Activated T-helper 9 cell treated with anti-CD3 and anti-CD28 coated beads, Interleukin-2, amount 50 U/mL, for 16 hours (primary cell): ENCODE measurements around the gene ZNF587.
A peak's percentile ranks its signal among the peaks of the same experiment; 100 is the strongest.
"Not testable (repeated sequence)": the region's sequence is repeated elsewhere in the genome, so short reads cannot be mapped to it uniquely, and the experiment has no call there.

Experiments used
- DNase-seq: peaks from one replicate; pipeline ENCODE4 v3.0.0-alpha.2; 2020; ENCODE audit warnings: low read depth

ZNF587 gene

DNA sequence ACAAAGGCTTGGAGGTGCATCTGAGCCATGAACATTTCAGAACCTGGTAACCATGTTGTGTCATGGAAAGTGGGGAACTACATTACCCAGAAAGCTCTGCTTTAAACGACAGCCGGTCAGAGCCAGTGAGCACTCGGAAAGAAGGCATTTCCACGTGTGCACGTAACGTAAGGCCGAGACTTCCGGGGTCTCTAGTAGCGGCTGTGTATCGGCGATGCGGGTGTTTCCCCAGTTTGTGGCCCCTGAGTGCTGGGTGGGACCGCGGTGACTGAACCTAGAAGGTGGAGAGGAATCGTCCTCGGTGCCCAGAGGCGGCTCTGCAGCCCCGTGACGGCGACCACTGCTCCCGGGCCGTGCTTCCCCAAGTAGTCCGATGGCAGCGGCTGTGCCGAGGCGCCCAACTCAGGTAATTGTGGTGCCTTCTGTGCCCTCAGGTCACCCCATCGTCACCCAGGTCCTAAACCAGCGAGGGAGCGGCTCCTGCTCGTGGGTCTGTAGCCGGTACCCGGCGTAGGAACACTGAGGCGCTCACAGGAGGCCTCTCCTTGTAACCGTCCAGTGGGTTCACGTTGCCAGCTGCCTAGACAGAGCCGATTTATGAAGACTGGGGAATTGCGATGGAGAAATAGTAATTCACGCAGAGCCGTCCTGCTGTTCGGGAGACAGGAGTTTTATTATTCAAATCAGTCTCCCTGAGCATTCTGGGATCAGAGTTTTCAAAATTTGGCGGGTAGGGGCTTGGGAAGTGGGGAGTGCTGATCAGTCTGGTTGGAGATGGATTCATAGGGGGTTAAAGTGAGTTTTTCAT is at the start of gene ZNF587:
Gene ZNF587 (plus strand): TSS at position 194 of the 808 bp plus-strand sequence. CDS start 180 bp downstream, at position 374.
- peak; percentile 64 for DNase-seq

DNA sequence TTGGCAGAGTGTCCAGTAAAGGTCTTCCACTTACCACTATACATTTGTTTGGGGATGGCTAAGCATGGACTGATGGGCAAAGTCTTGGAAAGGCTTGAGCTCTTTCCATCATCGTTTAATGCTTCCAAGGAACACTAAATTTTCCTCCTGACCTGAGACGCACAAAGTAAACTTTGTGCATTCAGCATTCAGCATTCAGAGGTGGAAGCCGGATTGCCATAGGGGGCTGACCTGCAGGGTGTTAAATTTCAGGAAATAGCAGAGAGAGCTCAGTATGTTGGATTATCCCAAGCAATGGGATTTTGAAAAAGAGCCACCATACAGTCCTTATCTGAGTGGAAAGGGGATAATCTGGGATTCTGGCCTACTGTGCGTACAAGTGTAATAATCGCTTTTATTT is 49.0 kb upstream of the ZNF587 start:
- no peak for DNase-seq

DNA sequence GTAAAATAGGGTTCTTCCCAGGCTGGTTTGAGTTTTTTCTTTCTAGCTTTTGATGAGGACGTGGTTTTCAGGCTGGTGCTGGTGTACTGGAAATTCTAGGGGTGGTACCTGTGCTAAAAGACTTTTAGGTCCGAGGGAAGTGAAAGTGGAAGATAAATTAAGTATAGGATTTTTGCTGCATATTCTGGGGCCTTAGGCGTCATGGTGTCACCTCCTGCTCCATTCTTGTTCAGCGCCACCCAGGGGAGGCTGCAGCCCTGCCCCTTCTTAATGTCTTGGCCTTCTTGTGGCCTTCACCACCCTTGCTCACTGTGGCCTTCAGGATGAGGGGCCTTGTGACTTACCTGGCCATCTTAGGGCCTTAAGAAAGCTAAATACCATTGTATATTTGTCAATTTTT is 47.4 kb upstream of the ZNF587 start:
- no peak for DNase-seq

DNA sequence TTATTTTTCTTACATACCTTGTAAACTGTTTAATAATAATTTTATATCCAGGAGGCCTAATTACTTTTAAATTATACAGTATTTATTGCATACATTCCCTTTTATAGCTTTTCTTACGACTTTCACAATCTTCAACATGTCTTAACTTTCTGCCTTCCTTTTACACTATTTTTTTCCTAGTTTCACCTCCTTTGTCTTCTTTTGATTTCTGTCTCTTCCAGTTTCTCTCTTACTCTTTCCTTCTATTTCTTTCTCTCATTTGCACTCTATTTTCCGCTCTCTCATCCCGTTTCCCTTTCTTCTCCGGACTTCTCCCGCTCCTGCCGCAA is 46.4 kb upstream of the ZNF587 start:
- no peak for DNase-seq

DNA sequence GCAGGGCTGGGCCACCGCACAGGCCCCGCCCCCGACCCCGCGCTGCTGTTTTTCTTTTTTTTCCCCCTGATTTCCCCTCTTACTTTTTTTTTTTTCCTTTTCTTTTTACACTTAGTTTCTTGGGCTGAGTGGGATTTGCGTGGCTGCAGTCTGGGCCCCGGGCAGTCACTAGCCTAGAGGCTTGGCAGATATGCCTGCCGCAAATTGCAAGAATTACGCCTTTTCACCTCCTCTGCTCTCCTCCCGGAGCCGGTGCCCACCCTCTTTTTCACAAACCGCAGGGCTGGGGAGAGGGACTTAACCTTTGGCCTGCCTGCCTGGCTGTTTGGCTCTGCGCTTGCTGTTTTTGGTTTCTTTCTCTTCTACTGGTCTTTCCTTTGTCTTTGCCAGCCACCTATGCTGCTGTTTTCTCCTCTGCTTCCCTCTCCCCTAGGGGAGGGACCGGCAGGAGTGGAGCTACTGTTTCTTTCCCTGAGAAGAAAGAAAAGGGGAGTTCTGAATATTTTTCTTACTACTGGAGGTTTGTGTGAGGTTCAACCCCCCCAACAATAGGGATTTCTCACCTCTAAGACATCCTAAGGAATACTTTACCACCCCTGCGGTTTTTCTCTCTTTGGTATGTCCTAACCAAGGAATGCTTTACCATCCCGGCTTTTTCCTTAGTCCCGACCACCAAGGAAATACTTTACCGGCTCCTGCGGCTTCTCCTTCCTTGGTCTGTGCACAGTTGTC is 45.9 kb upstream of the ZNF587 start:
- no peak for DNase-seq

DNA sequence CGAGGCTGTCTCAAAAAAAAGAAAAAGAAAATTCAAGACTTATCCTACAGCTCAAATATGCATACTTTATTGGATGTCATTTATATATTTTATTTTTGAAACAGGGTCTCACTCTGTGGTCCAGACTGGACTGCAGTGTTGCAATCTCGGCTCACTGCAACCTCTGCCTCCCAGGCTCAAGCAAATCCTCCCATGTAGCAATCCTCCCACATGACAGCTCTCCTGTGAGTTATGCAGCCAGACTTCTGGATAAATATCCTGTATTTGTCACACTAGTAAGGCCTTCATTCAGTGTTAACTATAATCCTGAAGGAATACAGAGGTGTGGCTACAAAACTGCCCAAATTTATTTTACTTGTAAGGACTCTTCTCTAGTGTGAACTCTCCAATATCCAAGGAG is 42.1 kb upstream of the ZNF587 start:
- DNase-seq, result no peak

DNA sequence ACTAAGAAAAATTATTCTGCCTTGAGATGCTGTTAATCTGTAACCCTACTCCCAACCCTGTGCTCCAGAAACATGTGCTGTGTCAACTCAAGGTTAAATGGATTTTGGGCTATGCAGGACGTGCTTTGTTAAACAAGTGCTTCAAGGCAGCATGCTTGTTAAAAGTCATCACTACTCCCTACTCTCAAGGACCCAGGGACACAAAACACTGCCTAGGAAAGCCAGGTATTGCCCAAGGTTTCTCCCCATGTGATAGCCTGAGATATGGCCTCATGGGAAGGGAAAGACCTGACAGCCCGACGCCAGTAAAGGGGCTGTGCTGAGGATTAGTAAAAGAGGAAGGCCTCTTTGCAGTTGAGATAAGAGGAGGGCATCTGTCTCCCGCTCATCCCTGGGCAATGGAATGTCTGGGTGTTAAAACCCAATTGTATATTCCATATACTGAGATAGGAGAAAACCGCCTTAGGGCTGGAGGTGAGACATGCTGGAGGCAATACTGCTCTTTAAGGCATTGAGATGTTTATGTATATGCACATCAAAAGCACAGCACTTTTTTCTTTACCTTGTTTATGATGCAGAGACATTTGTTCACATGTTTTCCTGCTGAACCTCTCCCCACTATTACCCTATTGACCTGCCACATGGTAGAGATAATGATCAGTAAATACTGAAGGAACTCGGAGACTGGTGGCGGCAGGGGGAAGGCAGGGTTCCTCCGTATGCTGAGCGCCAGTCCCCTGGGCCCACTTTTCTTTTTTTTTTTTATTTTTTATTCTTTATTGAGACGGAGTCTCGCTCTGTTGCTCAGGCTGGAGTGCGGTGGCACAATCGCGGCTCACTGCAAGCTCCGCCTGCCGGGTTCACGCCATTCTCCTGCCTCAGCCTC is 39.0 kb upstream of the ZNF587 start:
- not testable (repeated sequence) for DNase-seq

DNA sequence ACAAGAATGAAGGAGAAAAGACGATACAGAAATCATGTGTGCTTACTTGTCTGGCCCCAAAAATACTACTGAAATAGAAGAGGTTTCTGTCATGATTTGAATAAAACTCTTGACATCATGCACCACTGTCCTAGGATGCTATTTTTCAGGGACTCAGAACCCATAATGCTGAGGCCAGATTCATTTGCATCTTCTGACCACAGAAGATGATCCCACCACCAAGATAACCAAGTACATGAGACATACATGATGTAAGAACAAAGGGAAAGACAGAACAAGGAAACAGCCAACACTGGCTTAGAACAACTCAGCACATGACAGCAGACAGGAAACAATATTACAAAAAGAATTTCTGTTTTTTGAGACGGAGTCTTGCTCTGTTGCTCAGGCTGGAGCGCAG is 37.4 kb upstream of the ZNF587 start:
- no peak for DNase-seq

DNA sequence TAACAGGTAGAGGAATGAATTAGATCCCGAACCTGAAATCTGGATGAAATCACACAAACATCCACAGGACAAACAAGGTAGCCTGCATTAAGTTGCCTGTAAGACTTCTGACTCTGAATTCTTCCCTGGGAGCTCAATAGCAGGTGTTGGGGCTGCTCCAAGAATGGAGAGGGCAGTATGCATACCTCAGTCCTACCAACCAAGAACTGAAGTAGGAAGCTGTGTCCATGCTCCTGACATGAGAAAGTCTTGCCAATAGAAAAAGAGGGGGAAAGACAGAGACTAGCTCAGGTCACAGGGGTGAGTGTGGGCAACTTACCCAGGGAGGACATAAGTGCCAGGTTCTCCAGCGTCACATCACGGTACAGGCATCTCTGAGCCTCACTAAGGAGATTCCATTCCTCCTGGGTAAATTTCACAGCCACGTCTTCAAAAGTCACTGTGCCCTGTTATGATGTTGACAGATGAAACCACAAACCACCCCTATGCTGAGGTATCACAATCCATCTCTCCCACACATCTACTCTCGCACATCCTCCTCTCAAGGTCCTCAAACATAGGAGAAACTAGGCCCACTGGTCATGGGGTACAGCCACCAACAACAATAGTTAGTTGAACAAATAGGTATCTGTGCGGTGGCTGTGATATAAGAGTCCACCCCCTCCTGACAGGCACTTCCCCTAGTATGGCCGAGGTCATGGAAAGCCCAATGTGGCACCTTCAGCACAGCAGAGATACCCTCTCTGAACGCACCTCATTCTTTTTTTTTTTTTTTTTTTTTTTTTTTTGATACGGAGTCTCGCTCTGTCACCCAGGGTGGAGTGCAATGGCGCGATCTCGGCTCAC is 36.5 kb upstream of the ZNF587 start:
- DNase-seq, result not testable (repeated sequence)

DNA sequence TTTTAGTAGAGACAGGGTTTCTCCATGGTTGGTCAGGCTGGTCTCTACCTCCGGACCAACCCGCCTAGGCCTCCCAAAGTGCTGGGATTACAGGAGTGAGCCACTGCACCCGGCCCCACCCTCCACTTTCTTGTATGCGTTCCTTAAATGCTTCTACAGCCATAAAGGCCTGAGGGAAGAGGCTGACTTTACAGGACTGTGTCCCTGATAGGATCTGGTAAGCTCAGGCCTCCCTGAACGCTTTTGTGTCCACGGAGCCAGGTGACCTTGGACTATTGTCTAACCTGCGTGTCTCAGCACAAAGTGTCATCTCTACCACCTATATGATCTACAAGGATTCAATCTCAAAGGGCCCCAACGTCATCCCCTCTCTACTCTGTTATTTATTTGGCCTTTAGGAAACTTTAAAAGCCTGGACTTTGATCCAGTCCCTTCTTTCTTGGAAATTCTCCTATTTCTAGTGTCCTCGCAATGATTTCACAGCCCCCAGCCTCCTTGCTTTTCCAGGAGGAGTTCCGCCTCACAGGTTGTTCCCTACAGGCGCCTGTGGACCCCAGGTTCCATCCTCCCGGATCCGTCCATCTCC is 35.6 kb upstream of the ZNF587 start:
- no peak for DNase-seq

DNA sequence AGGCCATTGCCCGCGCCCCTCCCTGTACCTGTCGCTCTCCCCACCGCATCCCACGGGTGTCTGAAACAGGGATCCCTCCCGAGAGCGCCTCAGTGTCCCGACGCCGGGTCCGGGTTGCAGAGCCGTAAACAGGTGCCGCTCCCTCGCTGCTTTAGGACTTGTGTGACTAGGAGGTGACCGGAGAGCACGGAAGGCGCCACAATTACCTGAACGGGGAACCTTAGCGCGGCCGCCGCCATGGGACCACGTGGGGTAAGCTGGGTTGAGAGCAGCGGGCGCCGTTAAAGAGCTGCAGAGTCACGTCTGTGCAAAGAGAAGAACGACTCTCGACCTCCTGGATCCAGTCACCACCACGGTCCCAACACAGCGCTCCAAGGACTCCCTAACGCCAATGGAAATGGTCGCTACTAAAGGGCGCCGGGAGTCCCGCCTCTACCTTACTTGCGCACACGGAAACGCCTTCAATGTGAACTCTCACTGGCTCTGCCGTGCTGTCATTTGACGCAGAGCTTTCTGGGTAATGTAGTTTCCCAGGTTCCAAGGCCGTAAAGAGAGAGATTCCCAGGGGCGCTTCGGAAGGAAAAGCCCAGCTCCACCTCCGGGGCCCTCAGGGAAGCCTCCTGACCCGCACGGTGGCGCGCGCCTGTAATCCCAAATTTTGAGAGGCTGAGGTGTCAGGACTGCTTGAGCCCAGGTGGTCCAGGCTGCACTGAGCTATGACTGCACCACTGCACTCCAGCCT is 35.0 kb upstream of the ZNF587 start, which contains the start of gene ZNF552:
Gene ZNF552 (minus strand): TSS at position 409 of the 742 bp plus-strand sequence. CDS start 170 bp downstream, at position 239.
- peak; percentile 61 for DNase-seq

DNA sequence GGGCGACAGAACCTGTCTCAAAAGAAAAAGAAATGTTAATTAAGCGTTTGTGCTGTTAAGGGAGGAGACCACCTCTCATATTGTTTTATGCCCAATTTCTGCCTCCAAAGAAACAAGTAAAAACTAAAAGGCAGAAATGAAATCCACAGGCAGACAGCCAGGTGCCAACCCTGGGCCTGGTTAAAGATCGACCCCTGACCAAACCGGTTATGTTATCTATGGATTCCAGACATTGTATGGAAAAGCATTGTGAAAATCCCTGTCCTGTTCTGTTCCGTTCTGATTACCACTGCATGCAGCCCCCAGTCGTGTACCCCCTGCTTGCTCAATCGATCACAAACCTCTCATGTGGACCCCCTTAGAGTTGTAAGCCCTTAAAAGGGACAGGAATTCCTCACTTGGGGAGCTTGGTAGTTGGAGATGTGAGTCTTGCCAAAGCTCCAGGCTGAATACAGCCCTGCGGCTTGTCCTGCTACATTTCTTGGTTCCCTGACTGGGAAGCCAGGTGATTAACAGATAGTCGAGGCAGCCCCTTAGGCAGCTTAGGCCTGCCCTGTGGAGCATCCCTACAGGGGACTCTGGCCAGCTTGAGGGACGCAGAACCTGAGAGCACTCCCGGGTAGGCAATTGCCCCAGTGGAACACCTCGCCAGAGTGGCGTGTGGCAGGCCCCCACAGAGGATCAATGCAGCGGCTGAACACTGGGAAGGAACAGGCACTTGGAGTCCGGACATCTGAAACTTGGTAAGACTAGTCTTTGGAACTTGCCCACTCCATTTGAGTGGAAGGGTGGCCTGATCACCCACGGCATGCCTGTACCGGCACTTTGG is 34.2 kb upstream of the ZNF587 start:
- DNase-seq, result no peak

DNA sequence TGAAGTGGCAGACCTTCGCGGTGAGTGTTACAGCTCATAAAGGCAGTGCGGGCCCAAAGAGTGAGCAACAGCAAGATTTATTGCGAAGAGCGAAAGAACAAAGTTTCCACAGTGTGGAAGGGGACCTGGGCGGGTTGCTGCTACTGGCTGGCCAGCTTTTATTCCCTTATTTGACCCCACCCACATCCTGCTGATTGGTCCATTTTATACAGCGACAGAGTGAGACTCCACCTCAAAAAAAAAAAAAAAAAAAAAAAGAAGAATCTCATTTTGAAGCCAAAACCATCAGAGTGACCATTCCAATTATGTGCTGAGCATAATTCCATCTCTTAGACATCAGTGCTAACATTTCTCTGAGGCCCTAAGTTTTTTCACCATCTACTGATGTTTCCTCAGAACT is 33.0 kb upstream of the ZNF587 start:
- DNase-seq, result no peak

DNA sequence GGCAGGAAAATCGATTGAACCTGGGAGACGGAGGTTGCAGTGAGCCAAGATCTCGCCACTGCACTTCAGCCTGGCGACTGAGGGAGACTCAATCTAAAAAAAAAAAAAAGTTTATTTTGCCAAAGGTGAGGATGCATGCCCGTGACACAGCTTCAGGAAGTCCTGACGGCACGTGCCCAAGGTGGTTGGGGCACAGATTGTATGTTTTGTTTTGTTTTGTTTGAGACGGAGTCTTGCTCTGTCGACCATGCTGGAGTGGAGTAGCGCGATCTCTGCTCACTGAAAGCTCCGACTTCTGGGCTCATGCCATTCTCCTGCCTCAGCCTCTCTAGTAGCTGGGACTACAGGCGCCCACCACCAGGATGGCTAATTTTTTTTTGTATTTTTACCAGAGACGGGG is 31.7 kb upstream of the ZNF587 start:
- no peak for DNase-seq

DNA sequence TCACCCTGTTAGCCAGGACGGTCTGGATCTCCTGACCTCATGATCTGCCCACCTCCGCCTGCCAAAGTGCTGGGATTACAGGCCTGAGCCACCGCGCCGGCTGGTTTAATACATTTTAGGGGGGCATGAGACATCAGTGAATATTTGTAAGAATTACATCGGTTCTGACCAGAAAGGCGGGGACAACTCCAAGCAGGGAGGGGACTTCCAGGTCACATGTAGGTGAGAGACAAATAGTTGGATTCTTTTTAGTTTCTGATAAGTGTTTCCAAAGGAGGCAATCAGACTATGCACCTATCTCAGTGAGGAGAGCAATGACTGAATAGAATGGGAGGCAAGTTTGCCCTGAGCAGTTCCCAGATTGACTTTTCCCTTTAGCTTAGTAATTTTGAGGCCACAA is 31.3 kb upstream of the ZNF587 start:
- DNase-seq, result no peak

DNA sequence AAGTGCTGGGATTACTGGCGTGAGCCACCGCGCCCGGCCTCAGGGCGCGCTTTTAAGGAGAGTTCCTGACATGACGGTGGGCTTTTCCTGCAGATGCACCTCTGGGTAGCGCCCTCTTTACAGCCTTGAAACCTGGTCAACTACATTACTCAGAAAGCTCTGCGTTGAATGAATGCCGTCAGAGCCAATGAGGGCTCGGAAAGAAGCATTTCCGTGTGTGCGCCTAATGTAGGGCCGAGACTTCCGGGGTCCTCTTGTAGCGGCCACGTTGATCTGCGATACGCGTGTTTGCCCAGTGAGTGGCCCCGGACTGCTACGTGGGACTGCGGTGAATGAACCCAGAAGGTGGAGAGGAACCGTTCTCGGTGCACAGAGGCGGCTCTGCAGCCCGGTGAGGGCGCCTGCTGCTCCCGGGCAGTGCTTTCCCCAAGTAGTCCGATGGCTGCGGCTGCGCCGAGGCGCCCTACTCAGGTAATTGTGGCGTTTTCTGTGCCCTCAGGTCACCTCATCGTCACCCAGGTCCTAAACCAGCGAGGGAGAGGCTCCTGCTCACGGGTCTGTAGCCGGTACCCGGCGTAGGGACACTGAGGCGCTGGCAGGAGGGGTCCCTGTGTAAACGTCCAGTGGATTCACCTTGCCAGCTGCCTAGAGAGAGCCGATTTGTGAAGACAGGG is 30.0 kb upstream of the ZNF587 start:
- peak; percentile 71 for DNase-seq

DNA sequence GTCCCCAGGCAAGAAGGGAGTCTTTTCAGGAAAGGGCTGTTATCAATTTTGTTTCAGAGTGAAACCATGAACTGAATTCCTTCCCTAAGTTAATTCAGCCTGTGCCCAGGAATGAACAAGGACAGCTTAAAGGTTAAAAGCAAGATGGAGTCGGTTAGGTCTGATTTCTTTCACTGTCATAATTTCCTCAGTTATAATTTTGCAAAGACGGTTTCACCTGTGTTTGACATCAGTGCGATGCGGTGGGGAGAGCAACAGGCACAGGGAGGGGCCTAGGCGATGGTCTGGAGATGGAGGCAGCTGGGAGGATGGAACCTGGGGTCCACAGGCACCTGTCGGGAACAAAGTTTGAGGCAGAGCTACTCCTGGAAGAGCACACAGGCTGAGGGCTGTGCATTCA is 29.1 kb upstream of the ZNF587 start:
- no peak for DNase-seq

DNA sequence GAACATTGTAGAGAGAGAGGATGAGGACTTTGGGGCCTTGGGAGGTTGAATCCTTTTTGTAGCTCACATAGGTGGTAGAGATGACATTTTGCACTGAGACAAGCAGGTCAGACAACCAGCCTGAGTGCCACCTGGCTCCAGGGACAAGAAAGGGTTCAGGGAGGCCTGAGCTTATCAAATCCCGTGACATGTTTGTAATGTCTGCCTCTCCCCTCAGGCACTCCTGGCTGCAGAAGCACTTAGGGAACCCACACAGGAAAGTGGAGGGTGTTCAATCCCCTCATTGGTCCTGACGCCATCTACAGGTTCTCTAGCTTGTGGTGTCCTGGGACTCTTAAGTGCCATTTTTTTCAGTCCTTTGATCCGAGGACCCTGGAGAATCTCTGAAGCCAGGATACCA is 28.6 kb upstream of the ZNF587 start:
- not testable (repeated sequence) for DNase-seq

DNA sequence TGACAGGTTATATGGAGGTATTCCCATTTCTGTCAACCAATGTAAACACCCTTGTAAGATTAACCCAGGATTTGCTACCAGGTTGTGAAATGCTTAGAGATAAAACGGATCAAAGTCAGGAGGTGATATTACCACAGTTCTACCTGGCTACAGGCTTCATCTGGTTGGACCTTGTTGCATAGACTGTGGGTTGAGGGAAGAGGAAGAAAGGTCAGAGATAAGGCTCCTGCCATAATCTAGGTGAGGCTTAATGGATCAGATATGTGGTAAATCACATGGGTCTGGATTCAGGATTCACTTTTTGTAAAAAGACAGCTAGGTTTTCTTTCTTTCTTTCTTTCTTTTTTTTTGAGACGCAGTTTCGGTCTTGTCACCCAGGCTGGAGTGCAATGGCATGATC is 28.2 kb upstream of the ZNF587 start:
- DNase-seq, result not testable (repeated sequence)
